GM12872 (cell line): ENCODE measurements around the gene PLEKHA8.

Source experiments
- TF ChIP-seq, protein P1 (sequence below): IDR thresholded peaks from 3 replicates; pipeline ENCODE4 v1.5.1; 2011; ENCODE audit warnings: low read depth, mild to moderate bottlenecking, low read length, moderate library complexity; ENCODE audit not compliant: insufficient read depth

PLEKHA8 gene

DNA sequence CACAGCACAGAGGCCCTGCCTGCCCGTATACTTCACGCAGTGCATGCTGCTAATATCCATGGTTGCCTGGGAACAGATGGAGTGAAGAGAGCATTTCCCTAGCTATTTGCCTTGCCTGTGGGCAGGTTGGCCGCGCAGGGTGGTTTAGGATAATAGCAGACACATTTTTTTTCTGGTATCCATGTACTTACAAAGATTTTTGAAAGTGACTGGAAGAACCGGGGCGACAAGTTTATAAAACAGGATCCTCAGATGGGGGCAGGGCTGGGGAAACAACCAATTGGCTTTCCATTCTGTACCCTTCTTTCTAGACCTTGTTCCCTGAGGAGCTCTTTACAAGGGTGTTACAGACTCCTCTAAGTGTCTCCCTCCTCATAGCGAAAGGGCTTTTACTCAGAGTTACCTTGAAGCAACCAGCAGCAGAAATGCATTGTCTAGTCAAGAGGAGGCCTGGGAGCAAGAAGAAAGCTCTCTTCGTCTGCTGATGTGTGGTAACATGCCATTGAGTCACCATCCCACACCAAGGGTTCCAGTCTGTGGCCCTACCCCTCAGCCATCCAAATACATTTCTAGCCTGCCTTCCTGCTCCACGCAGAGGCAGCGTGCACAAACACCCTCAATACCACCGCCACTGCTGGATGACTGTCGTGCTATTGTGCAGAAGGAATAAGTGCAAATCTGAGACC, 138.1 kb downstream of the PLEKHA8 start:
- TF ChIP-seq, protein P1, sequence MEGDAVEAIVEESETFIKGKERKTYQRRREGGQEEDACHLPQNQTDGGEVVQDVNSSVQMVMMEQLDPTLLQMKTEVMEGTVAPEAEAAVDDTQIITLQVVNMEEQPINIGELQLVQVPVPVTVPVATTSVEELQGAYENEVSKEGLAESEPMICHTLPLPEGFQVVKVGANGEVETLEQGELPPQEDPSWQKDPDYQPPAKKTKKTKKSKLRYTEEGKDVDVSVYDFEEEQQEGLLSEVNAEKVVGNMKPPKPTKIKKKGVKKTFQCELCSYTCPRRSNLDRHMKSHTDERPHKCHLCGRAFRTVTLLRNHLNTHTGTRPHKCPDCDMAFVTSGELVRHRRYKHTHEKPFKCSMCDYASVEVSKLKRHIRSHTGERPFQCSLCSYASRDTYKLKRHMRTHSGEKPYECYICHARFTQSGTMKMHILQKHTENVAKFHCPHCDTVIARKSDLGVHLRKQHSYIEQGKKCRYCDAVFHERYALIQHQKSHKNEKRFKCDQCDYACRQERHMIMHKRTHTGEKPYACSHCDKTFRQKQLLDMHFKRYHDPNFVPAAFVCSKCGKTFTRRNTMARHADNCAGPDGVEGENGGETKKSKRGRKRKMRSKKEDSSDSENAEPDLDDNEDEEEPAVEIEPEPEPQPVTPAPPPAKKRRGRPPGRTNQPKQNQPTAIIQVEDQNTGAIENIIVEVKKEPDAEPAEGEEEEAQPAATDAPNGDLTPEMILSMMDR: no peak

DNA sequence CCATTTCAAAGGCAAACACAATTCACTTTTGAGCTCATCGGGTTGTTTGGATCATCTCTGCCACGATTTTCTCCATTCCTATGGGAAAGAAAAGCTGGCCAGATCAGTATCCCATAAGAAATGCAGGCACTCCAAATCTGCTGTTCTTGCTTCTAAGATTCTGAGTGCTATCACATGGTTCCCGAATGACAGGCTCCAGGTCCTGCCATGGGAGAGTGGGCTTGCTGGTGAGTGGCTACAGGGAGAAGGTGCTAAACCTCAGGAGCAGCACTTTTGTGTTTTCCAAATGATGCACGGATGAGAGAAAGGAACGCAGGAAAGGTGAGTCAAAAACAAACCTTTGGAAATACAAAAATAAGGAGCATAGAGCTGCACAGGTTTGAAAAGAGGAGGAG, 138.6 kb downstream of the PLEKHA8 start:
- TF ChIP-seq, protein P1: no peak

DNA sequence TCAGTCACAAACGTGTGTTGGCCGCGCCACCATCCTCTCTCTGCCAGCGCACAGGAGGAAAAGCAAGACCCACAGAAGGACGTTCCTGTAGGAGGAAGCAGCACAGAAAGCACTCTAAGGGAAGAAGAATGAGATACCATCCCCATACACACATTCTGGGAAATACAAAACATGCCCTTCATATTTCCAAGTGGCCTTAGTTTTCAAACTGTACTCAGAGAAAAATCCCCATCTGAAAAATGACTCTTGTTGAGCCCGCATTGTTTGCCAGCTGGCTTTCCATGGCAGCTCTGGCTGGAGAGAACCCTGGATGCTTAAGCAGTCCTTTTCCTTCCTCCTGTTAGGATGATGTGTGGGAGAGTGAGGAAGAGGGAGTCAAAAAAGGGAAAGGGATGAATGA, 139.7 kb downstream of the PLEKHA8 start:
- TF ChIP-seq, protein P1: no peak

DNA sequence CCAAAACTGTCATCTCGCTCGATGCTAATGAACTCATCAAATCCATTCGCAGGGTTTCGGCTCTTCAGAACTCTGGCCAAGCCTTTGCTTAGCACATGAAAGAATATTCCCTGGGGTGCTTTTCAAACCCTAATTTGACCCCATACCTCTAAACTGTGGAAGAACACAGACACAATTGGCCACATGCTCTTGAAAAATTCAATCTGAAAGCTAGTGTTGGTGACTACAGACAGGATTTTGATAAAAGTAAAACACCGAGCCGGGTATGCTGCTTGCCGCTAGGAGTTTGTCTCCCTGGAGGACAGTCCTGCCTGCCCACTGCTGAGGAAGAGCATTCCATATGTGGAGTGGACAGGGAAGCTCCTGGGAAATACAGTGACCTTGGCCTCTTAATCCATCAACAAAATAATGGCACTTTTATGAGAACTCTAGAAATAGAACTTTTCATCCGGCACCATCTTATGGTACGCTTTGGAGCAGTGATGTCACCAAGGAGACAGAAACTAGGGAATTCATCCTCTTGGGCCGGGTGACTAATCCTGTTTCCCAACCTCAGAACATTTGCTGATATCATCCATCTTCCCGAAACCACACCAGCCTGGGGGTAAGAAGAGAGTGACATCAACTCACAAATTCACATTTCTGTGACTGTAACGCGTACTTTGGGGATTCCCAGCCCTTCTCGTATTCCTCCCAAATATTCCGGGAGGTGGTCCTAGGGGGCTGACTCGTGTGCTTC, 140.8 kb downstream of the PLEKHA8 start:
- TF ChIP-seq, protein P1: no peak

DNA sequence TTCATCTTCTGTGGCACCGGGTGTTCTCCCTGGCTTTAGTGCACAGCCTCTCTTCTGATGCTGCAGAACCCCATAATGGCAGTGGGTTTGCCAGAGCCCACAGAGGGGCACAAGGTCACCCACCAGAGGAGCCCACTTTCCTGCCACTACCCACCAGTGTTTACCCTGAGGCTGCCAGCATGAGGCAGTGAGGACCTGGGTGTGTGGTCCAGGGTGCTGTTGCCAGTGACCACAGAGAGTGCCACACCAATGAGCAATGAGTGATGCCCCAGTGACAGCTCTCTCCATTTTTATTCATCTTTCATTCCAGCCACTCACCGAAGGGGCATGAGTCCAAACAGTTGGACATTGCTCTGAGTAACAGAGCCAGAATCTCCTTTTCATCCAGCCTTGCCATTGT, 141.4 kb downstream of the PLEKHA8 start:
- TF ChIP-seq, protein P1: no peak

DNA sequence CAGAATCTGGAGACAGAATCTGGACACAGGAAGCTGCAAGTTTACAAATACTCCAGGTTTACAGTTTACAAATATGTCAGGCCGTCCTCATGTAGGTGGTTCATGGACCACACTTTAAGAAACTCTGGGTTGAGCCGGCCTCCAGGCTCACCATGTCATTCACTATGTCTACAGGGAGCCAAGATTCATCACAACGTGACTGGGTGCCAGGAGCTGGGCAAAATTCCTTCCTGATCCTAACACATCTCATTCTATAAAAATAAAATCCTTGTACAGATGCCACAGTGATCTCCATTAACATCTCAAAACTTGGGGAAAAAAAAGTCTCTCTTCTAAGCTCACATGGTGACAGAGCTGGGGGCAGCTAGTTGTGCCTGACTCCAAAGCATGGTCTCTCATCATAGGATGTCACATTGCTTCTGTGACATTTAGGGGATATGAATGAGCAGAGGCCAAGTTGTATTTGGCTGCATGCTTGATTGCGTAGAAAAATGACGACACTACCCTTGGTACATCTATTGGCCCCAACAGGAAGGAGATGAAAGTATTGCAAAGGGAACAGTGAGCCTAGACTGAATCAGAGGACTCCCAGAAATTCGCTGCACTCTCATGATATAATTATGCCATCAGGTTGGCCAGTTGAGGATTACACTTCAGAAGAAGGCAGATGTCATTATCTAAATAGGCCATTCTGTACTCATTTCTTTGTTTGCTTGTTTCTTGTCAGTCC, 142.4 kb downstream of the PLEKHA8 start:
- TF ChIP-seq, protein P1: no peak

DNA sequence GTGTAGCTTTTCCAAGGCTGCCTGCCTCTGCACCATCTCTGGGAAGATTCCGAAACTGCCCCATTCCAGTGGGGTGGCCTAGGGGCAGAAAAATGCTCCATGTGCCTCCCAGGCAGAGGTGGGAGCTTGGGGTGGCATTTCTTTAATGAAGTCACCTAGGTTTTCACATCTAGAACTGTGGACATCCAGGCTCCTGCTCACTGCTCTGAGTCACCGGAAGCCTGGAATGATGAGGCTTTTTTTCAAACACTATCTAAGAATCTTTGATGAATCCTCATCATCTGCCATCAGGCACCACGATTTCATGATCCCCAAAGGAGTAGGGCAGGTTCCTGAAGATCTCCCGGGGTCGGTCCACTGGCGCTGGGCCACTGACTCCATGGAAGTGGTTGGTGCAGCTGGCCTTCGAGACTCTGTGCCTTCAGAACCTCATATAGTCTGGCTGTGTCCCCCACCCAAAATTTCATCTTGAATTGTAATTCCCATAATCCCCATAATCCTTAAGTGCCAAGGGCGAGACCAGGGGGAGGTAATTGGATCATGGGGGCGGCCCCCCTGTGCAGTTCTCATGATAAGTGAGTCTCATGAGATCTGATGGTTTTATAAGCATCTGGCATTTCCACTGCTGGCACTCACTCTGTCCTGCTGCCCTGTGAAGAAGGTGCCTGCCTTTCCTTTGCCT, 143.7 kb downstream of the PLEKHA8 start:
- TF ChIP-seq, protein P1: no peak
